Measurements from ENCODE around the gene TBC1D22A.
"Not testable (repeated sequence)": the region's sequence is repeated elsewhere in the genome, so short reads cannot be mapped to it uniquely, and the experiment has no call there.

TBC1D22A gene

GRCh38 chr22:46779651-46780050 lies 17.2 kb downstream of the TBC1D22A start:
- H3K4me3 ChIP-seq (ENCODE audit: low read length): no peak overlapping the region
- TF ChIP-seq CTCF (IDR thresholded peaks at IDR 0.05; ENCODE audit: insufficient read depth, low read depth, low read length, missing control alignments): no peak
- no peak for DNase-seq (ENCODE audit: low read depth)

GRCh38 chr22:46780453-46780852 lies 18.0 kb downstream of the TBC1D22A start:
- H3K4me3 ChIP-seq (ENCODE audit: low read length): no peak overlapping the region
- DNase-seq (ENCODE audit: low read depth): no peak
- no peak for TF ChIP-seq CTCF (IDR thresholded peaks at IDR 0.05; ENCODE audit: insufficient read depth, low read depth, low read length, missing control alignments)

GRCh38 chr22:46781291-46781690 lies 18.8 kb downstream of the TBC1D22A start:
- H3K4me3 ChIP-seq (ENCODE audit: low read length): no peak overlapping the region
- no peak for TF ChIP-seq CTCF (IDR thresholded peaks at IDR 0.05; ENCODE audit: insufficient read depth, low read depth, low read length, missing control alignments)
- DNase-seq (ENCODE audit: low read depth): no peak

GRCh38 chr22:46782200-46782599 lies 19.8 kb downstream of the TBC1D22A start:
- DNase-seq (ENCODE audit: low read depth); H3K4me3 ChIP-seq (ENCODE audit: low read length): not testable (repeated sequence)

- no peak overlapping the region for H3K4me3 ChIP-seq (ENCODE audit: low read length)
Observed at GRCh38 chr22:46783721-46784120, 21.3 kb downstream of the TBC1D22A start.

GRCh38 chr22:46788441-46789172 lies 26.2 kb downstream of the TBC1D22A start:
- no peak overlapping the region for H3K4me3 ChIP-seq (ENCODE audit: low read length)
- no peak for TF ChIP-seq CTCF (IDR thresholded peaks at IDR 0.05; ENCODE audit: insufficient read depth, low read depth, low read length, missing control alignments)
- no peak for DNase-seq (ENCODE audit: low read depth)

More at GRCh38 chr22:46783721-46784120, 21.3 kb downstream of the TBC1D22A start:
- DNase-seq (ENCODE audit: low read depth): no peak
- no peak for TF ChIP-seq CTCF (IDR thresholded peaks at IDR 0.05; ENCODE audit: insufficient read depth, low read depth, low read length, missing control alignments)

- no peak for TF ChIP-seq CTCF (IDR thresholded peaks at IDR 0.05; ENCODE audit: insufficient read depth, low read depth, low read length, missing control alignments)
- DNase-seq (ENCODE audit: low read depth): no peak
- H3K4me3 ChIP-seq (ENCODE audit: low read length): no peak overlapping the region
Observed at GRCh38 chr22:46789992-46790391, 27.5 kb downstream of the TBC1D22A start.

Measured in epithelial cell of esophagus (primary cell).